Measurements from ENCODE around the gene RRM2. TPM values are rescaled to one million over a fixed set of nuclear protein-coding genes. Genes with fewer than 3 reads are reported as not detected.

Gene RRM2
- total RNA-seq, 1 donor from 2014 or later: 79.8 TPM

DNA sequence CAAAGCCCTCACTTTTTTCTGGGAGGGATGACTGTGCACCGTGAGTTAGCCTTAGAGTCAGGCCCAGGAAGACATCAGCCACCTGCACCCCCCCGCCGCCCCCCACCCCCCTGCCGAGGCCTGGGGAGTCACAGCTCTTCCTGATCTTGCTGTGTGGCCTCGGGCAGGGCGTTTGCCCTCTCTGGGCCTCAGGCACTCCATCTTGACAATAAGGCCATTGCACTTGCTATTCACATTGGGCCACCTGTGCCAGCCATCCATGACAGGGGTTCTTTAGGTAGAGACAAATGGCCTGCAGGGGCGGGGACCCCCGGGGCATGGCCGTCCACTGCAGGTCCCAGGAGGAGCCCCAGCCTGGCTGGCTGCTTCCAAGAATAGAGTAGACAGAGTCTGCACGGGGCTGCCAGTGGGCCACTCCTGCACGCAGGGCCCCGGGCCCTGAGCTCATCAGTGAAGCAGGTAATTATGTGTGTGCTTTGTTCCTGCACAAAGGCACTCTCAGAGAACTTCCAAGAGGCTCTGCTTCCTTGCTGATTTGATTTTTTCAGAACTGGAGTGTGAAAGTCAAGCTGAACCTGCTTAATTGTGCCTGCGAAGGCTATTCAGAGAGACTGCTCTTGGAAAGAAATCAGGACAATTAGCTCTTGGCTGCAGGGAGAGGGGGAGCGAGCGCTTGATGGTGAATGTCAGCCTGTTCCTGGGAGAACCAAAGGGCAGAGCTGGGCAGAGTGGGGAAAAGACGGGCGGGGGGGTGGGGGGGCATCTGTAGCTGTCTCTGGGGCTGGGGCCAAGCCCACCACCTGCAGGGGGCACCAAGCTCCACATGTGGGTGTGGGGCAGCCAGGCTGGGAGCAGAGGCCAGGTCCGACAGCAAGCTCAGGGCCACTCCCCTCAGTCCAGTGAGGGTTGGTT lies 40.3 kb downstream of the RRM2 start:
- no peaks in the 10 kb centered on the region for H3K36me3 Mint-ChIP-seq (ENCODE audit: insufficient read depth)
- H3K9me3 Mint-ChIP-seq (ENCODE audit: low read depth): no peaks in the 10 kb centered on the region
- no peak overlapping the region for H3K4me3 Mint-ChIP-seq (ENCODE audit: low read depth)
- peaks cover 3% of the 10 kb centered on the region for H3K4me1 Mint-ChIP-seq (ENCODE audit: low read depth)
- H3K27ac Mint-ChIP-seq: peak overlapping the region; percentile 87
- no peak for DNase-seq (ENCODE audit: low spot score, unreplicated experiment)
- H3K27me3 Mint-ChIP-seq: no peaks in the 10 kb centered on the region
- peak; percentile 36 for TF ChIP-seq CTCF (IDR thresholded peaks at IDR 0.05; ENCODE audit: unreplicated experiment)

GRCh38 chr2:10163498-10164486 lies 41.3 kb downstream of the RRM2 start:
- H3K4me1 Mint-ChIP-seq (ENCODE audit: low read depth): peaks cover 9% of the 10 kb centered on the region
- no peak for TF ChIP-seq CTCF (IDR thresholded peaks at IDR 0.05; ENCODE audit: unreplicated experiment)
- DNase-seq (ENCODE audit: low spot score, unreplicated experiment): no peak
- H3K4me3 Mint-ChIP-seq (ENCODE audit: low read depth): no peak overlapping the region
- H3K27me3 Mint-ChIP-seq: no peaks in the 10 kb centered on the region
- H3K27ac Mint-ChIP-seq: no peak overlapping the region
- H3K36me3 Mint-ChIP-seq (ENCODE audit: insufficient read depth): no peaks in the 10 kb centered on the region
- no peaks in the 10 kb centered on the region for H3K9me3 Mint-ChIP-seq (ENCODE audit: low read depth)

DNA sequence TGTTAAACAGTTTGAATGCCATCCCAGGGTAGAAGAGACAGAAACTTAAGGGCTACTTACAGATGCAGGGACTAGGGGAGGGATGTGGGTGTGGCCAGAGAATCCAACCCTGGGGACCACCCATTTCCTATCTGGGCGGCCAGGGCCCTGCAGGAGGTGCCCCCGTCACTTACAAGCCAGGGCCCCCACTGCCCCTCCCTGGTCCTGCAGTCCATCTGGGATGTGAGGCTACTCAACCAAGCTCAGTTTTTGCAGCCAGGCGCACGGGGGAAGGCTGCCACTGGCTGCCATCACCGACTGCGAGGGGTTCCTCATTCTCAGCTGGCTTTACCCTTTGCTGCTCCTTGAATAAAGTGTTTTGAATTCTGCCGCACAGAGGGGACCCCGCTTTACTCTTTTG lies 42.1 kb downstream of the RRM2 start:
- Mint-ChIP-seq H3K4me1 (ENCODE audit: low read depth) (peaks cover 9% of the 10 kb centered on the region), H3K4me3 (ENCODE audit: low read depth) (no peak overlapping the region), H3K27me3 (no peaks in the 10 kb centered on the region), H3K9me3 (ENCODE audit: low read depth) (no peaks in the 10 kb centered on the region), H3K27ac (no peak overlapping the region), H3K36me3 (ENCODE audit: insufficient read depth) (no peaks in the 10 kb centered on the region)
- TF ChIP-seq CTCF (IDR thresholded peaks at IDR 0.05; ENCODE audit: unreplicated experiment): no peak
- no peak for DNase-seq (ENCODE audit: low spot score, unreplicated experiment)

DNA sequence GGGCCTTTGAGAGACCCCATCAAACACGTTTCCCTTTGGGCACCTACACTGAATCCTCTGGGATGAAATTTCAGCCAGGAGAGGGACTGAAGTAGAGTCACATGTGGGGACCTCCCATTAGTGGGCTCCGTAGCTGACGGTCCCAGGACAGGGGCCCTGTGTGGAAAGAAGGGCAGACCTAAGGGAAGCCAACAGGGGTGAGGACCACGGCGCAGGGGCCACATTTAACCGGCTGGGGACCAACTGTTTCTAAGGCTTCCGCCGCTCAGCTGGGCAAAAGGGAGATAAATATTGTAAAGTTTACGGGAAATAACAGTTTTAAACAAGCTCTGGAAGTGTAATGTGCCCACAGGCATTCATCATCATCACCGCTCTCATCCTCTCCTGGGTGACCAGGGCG lies 42.7 kb downstream of the RRM2 start:
- Mint-ChIP-seq H3K36me3 (ENCODE audit: insufficient read depth) (no peaks in the 10 kb centered on the region), H3K27ac (no peak overlapping the region), H3K9me3 (ENCODE audit: low read depth) (no peaks in the 10 kb centered on the region), H3K4me3 (ENCODE audit: low read depth) (no peak overlapping the region), H3K27me3 (no peaks in the 10 kb centered on the region), H3K4me1 (ENCODE audit: low read depth) (peaks cover 10% of the 10 kb centered on the region)
- no peak for TF ChIP-seq CTCF (IDR thresholded peaks at IDR 0.05; ENCODE audit: unreplicated experiment)
- DNase-seq (ENCODE audit: low spot score, unreplicated experiment): no peak
